ENCODE results near the gene GAMT. TPM values are rescaled to one million over a fixed set of nuclear protein-coding genes. Genes with fewer than 3 reads are reported as not detected.

Gene GAMT
- total RNA-seq, 4 donors from 2014 or later = 33.8 to 72.0 (median 46.0) TPM

DNA sequence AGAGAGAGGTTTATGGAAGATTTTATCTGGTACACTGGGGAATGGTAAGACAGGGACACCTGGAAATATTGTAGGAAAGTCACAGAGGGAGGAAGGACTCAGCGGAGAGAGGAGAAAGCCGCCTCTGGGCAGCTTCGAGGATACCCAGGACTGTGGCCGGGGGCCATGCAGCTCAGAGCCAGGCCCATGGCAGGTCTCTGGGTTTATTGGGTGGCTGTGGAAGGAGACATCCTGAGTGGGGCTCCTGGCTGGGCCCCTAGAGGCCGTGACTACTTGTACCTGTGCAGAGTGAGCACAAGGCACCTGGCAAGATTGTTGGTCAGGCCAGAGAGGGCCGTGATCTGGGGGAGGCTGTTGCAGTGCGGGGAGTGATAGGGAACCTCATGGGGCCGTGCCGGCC is 9.4 kb upstream of the GAMT start:
- no peak overlapping the region for H3K4me3 ChIP-seq (ENCODE audit: low read depth, poor library complexity, severe bottlenecking)
- 69 to 80% methylated on average over 9 of the region's 9 CpGs for WGBS, 2 donors
- no peak for DNase-seq (ENCODE audit: low spot score in 2 of 2)
- TF ChIP-seq, protein P1, sequence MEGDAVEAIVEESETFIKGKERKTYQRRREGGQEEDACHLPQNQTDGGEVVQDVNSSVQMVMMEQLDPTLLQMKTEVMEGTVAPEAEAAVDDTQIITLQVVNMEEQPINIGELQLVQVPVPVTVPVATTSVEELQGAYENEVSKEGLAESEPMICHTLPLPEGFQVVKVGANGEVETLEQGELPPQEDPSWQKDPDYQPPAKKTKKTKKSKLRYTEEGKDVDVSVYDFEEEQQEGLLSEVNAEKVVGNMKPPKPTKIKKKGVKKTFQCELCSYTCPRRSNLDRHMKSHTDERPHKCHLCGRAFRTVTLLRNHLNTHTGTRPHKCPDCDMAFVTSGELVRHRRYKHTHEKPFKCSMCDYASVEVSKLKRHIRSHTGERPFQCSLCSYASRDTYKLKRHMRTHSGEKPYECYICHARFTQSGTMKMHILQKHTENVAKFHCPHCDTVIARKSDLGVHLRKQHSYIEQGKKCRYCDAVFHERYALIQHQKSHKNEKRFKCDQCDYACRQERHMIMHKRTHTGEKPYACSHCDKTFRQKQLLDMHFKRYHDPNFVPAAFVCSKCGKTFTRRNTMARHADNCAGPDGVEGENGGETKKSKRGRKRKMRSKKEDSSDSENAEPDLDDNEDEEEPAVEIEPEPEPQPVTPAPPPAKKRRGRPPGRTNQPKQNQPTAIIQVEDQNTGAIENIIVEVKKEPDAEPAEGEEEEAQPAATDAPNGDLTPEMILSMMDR (IDR thresholded peaks at IDR 0.05) = no peak
- TF ChIP-seq POLR2A (IDR thresholded peaks at IDR 0.05) = no peak
- intact Hi-C loops (cut with DNase I; ENCODE audit: low total_unique reads) = no loop called here

DNA sequence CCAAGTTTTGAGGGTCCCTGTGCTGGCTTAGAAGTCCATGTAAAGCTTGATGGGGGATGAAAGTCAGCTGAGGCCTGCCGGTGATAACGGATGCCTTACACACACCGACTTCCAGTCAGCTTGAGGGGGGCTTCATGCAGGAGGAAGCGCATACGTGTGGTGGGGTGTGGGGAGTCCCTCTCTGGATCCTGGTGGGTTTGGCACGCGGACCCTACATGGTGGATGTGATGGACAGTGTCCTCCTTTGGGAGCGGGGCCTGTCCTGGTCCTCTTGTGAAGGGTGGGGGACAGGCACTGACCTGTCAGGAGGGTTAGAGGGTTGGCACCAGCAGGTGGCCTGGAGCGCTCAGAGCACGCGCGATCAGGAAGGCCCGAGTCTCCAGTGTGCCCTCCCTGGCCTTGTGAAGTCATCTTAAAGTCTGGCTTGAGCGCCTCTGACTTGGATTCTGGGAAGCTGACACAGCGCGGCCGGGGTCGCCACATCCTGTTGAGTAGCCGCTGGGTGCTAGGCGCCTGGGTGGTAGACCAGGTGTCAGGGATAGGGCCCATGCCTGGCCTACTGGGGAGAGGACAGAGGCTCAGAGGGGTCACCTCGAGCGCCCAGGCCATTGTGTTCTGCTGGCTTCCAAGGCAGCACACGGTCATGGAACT is 8.9 kb upstream of the GAMT start:
- 69 to 76% methylated on average over 19 to 22 of the region's 23 CpGs for WGBS, 2 donors
- DNase-seq (ENCODE audit: low spot score in 2 of 2) = no peak
- intact Hi-C loops (cut with DNase I; ENCODE audit: low total_unique reads) = no loop called here
- TF ChIP-seq POLR2A (IDR thresholded peaks at IDR 0.05) = no peak
- TF ChIP-seq, protein P1 (IDR thresholded peaks at IDR 0.05) = no peak
- no peak overlapping the region for H3K4me3 ChIP-seq (ENCODE audit: low read depth, poor library complexity, severe bottlenecking)

DNA sequence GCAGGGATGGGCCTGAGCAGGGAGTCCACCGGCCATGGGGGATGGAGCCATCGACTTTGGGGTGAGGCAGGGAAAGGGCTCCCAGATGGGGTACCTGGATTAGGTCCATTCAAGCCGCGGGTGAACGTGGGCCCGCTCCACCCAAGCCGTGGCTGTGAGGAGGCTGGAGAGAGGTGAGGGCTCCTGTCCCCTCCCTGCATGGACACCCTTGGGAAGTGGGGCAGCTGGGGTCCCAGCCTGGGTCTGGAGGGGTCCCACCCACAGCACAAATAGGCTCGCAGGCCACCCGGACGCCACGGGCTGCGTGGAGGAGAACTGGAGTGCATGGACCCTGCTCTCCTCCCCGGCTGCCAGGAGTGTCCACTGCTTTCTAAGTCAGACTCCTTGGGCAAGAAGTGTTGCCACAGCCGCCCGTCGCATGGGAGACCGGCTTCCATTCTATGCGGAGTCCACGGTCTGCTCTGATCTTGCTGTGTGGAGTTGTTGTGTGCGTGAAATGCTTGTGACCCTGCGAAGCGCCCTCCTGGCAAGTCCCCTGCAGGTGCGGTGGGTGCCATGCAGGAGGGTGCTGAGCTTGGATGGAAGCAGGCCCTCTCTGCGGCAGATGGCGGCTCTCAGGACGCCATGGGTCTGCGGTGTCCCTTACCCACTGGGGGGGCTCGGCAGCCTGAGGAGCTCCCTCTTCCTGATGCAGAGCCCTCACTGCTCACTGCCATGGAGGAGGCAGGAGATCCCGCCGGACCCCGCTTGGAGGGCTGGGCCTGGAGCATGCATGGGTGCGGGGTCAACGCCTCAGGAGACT is 8.1 kb upstream of the GAMT start:
- no peak for DNase-seq (ENCODE audit: low spot score in 2 of 2)
- intact Hi-C loops (cut with DNase I; ENCODE audit: low total_unique reads) = no loop called here
- peak overlapping the region; percentile 80 for H3K4me3 ChIP-seq (ENCODE audit: low read depth, poor library complexity, severe bottlenecking)
- TF ChIP-seq, protein P1 (IDR thresholded peaks at IDR 0.05) = no peak
- no peak for TF ChIP-seq POLR2A (IDR thresholded peaks at IDR 0.05)
- WGBS, 2 donors = 43 to 46% methylated on average over 21 to 27 of the region's 33 CpGs

DNA sequence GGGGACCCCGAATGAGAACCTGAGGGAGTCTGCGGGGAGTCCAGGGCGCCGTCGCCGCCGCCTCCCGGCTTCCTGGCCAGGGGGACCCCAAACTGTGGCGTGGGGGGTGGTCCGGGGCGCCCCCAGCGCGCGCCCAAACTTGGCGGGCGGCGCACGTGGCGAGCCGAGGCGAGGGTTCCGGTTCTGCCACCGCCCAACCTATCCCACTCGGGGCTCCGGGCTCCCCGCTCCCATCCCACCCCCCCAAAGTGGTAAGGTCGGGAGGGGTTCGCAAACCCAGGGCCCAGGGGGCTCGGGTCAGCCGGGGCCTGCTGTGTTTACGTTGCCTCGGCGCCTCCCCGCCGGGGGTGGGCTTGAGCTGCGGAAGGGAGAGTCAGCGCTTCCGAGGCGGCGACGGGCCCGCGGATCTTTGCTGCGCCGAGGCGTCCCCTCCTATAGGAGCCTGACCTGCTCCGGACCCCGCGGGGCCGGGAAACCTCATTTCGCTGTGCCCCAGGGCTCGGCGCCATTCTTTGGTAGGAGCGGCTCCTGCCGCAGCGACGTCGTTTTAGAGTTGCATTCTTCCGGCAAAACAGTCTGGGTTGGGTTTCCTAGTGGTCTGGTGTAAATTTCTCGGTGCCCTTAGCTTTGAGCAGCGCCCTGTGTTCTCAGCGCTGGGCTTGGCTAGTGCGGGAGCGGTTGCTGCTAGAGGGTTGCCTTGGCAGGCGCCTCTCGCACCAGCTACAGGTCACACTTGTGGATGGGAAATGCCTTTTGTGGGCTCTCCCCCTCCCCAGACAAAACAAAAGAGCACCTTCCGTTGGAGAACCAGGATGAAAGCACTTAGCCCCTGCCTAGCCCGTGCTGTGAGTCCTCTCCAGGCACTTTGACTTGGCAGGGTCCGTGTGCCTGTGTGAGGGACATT is 7.2 kb upstream of the GAMT start:
- intact Hi-C loops (cut with DNase I; ENCODE audit: low total_unique reads) = no loop called here

More for the DNA sequence above, 7.2 kb upstream of the GAMT start:
- no peak for DNase-seq (ENCODE audit: low spot score in 2 of 2)
- no peak for TF ChIP-seq POLR2A (IDR thresholded peaks at IDR 0.05)
- TF ChIP-seq, protein P1 (IDR thresholded peaks at IDR 0.05) = no peak
- peak overlapping the region; percentile 80 for H3K4me3 ChIP-seq (ENCODE audit: low read depth, poor library complexity, severe bottlenecking)
- WGBS, 2 donors = 0 to 1% methylated on average over 39 to 55 of the region's 69 CpGs
